GM23248 (cell line): ENCODE measurements around the gene PARVA. TPM values are rescaled to one million over a fixed set of nuclear protein-coding genes. Genes with fewer than 3 reads are reported as not detected.

Experiments
- DNase-seq: peaks from one replicate; pipeline ENCODE4 v3.0.0-alpha.2; 2015
- H2AFZ ChIP-seq: fragments of 200-600 bp; sonication (generic); 2 replicates; pipeline ENCODE4 v1.6.1; 2016; ENCODE audit warnings: antibody characterized with exemption
- H3F3A ChIP-seq: fragments of 200-600 bp; sonication (generic); 2 replicates; pipeline ENCODE4 v1.6.1; 2016; ENCODE audit warnings: mild to moderate bottlenecking, antibody characterized with exemption, mixed run types; ENCODE audit not compliant: insufficient read depth
- H3K27ac ChIP-seq: fragments of 200-600 bp; sonication (generic); 2 replicates; pipeline ENCODE4 v1.5.1; 2016; ENCODE audit warnings: mild to moderate bottlenecking
- H3K27me3 ChIP-seq: fragments of 200-600 bp; sonication (generic); replicated peaks from 2 replicates; pipeline ENCODE4 v1.6.1; 2016; ENCODE audit warnings: mild to moderate bottlenecking; ENCODE audit not compliant: insufficient read depth
- H3K36me3 ChIP-seq: fragments of 200-600 bp; sonication (generic); 2 replicates; pipeline ENCODE4 v1.6.1; 2016; ENCODE audit warnings: low read depth, mild to moderate bottlenecking
- H3K4me1 ChIP-seq: fragments of 200-600 bp; sonication (generic); 2 replicates; pipeline ENCODE4 v1.6.1; 2016; ENCODE audit warnings: mild to moderate bottlenecking; ENCODE audit not compliant: insufficient read depth
- H3K4me2 ChIP-seq: fragments of 200-600 bp; sonication (generic); one replicate; pipeline ENCODE4 v1.6.1; 2016; ENCODE audit warnings: mild to moderate bottlenecking; ENCODE audit not compliant: unreplicated experiment
- H3K4me3 ChIP-seq: fragments of 200-600 bp; sonication (generic); 2 replicates; pipeline ENCODE4 v1.5.1; 2016; ENCODE audit warnings: mild to moderate bottlenecking
- H3K79me2 ChIP-seq: fragments of 200-600 bp; sonication (generic); 2 replicates; pipeline ENCODE4 v1.6.1; 2016; ENCODE audit warnings: mild to moderate bottlenecking; ENCODE audit not compliant: insufficient read depth
- H3K9ac ChIP-seq: fragments of 200-600 bp; sonication (generic); 2 replicates; pipeline ENCODE4 v1.6.1; 2016; ENCODE audit warnings: mild to moderate bottlenecking
- H3K9me2 ChIP-seq: fragments of 200-600 bp; sonication (generic); 2 replicates; pipeline ENCODE4 v1.6.1; 2016; ENCODE audit warnings: mixed run types, mild to moderate bottlenecking, moderate library complexity; ENCODE audit not compliant: insufficient read depth
- H3K9me3 ChIP-seq: fragments of 200-600 bp; sonication (generic); one replicate; pipeline ENCODE4 v1.6.1; 2017; ENCODE audit warnings: low read depth
- H4K20me1 ChIP-seq: fragments of 200-600 bp; sonication (generic); 2 replicates; pipeline ENCODE4 v1.6.0; 2016; ENCODE audit not compliant: insufficient read depth
- EZH2 ChIP-seq: fragments of 200-600 bp; sonication (generic); IDR thresholded peaks from 2 replicates; pipeline ENCODE4 v1.6.1; 2018; ENCODE audit warnings: antibody characterized with exemption, mild to moderate bottlenecking; ENCODE audit not compliant: insufficient read depth, poor library complexity, severe bottlenecking
- EZH2phosphoT487 ChIP-seq: fragments of 200-600 bp; sonication (generic); IDR thresholded peaks from 2 replicates; pipeline ENCODE4 v1.6.1; 2018; ENCODE audit warnings: antibody characterized with exemption, moderate library complexity, mild to moderate bottlenecking, low read depth; ENCODE audit not compliant: insufficient read depth
- WGBS, 2 experiments: methylation state at CpG; one replicate each; pipeline ENCODE4 v1.1.6; 2015 to 2017; ENCODE audit warnings: low lambda C conversion rate in 2 of 2, low coverage in 1 of 2; ENCODE audit errors: missing lambda C conversion rate in 2 of 2; 5-methylcytosine and 5-hydroxymethylcytosine counted together
- in situ Hi-C: fragments of 300-500 bp; cut with MboI; formaldehyde crosslinking; loops from 2 replicates; pipeline ENCODE4 v1.15.0; 2020
- polyA plus RNA-seq: library from polyadenylated mRNA; unstranded; fragments of >200 nt; fragmentation: Nextera tagmentation; extraction: Ambion mirVana; gene quantifications from 2 replicates; pipeline ENCODE4 v1.2.1, GENCODE V29; 2016
- total RNA-seq: library from RNA; depleted of rRNA; stranded (reverse); fragments of >200 nt; shearing (Covaris generic); gene quantifications from 2 replicates; pipeline ENCODE4 v1.2.3, GENCODE V29; 2014

Gene PARVA
- total and polyA plus RNA-seq, 2 experiments from 2014 or later: 87.9 to 121 TPM

GRCh38 chr11:12413141-12414052 is 36.0 kb downstream of the PARVA start:
- Histone ChIP-seq H3K9ac (peak overlapping the region; percentile 80), H3K4me2 (peak overlapping the region; percentile 92), H3K27ac (peak overlapping the region; percentile 91), H3K9me3 (no peaks in the 10 kb centered on the region), H2AFZ (peak overlapping the region; percentile 59), H3K4me3 (peak overlapping the region; percentile 63), H3K9me2 (no peaks in the 10 kb centered on the region), H4K20me1 (no peaks in the 10 kb centered on the region), H3F3A (peaks cover 59% of the 10 kb centered on the region), H3K79me2 (peaks cover 92% of the 10 kb centered on the region), H3K27me3 (no peaks in the 10 kb centered on the region), H3K36me3 (no peaks in the 10 kb centered on the region), H3K4me1 (peaks cover 73% of the 10 kb centered on the region)
- no peak for TF ChIP-seq EZH2
- TF ChIP-seq EZH2phosphoT487: no peak
- 58 to 59% methylated on average over 9 of the region's 9 CpGs for WGBS, 2 experiments
- in situ Hi-C loops: loop anchor here (10.0 kb wide), 1 partner anchor 261 kb away; the partner anchor contains the start of gene TEAD1
- peak; percentile 41 for DNase-seq

GRCh38 chr11:12414611-12415010 is 37.2 kb downstream of the PARVA start:
- Histone ChIP-seq H3K9me3 (no peaks in the 10 kb centered on the region), H3F3A (peaks cover 66% of the 10 kb centered on the region), H3K27ac (peak overlapping the region; percentile 91), H2AFZ (peak overlapping the region; percentile 59), H4K20me1 (0 out of 2 replicates have a peak, but pooled peaks cover 3% of the 10 kb centered on the region), H3K4me3 (peak overlapping the region; percentile 63), H3K79me2 (peaks cover 92% of the 10 kb centered on the region), H3K9ac (peak overlapping the region; percentile 80), H3K9me2 (no peaks in the 10 kb centered on the region), H3K4me2 (peak overlapping the region; percentile 92), H3K36me3 (no peaks in the 10 kb centered on the region), H3K27me3 (no peaks in the 10 kb centered on the region), H3K4me1 (peaks cover 76% of the 10 kb centered on the region)
- DNase-seq: peak; percentile 63
- TF ChIP-seq EZH2phosphoT487: no peak
- TF ChIP-seq EZH2: no peak
- 23 to 31% methylated on average over 6 of the region's 6 CpGs for WGBS, 2 experiments
- in situ Hi-C loops: loop anchor here (10.0 kb wide), 1 partner anchor 260 kb away; the partner anchor contains the start of gene TEAD1

- Histone ChIP-seq H3K9ac (no peak overlapping the region), H3K4me3 (no peak overlapping the region), H3F3A (peaks cover 59% of the 10 kb centered on the region), H3K4me1 (peaks cover 68% of the 10 kb centered on the region), H2AFZ (no peak overlapping the region), H3K36me3 (no peaks in the 10 kb centered on the region), H3K79me2 (peaks cover 92% of the 10 kb centered on the region), H4K20me1 (0 out of 2 replicates have a peak, but pooled peaks cover 3% of the 10 kb centered on the region), H3K4me2 (no peak overlapping the region), H3K27ac (no peak overlapping the region), H3K9me2 (no peaks in the 10 kb centered on the region), H3K27me3 (no peaks in the 10 kb centered on the region), H3K9me3 (no peaks in the 10 kb centered on the region)
- TF ChIP-seq EZH2 (no peak), EZH2phosphoT487 (no peak)
- 96 to 98% methylated on average over 4 of the region's 4 CpGs for WGBS, 2 experiments
- no peak for DNase-seq
- in situ Hi-C loops: loop anchor here (10.0 kb wide), 1 partner anchor 259 kb away; the partner anchor contains the start of gene TEAD1
Observed at GRCh38 chr11:12415342-12415966, 38.1 kb downstream of the PARVA start.

GRCh38 chr11:12416552-12416951 is 39.2 kb downstream of the PARVA start:
- 96 to 99% methylated on average over 6 of the region's 6 CpGs for WGBS, 2 experiments
- Histone ChIP-seq H3K9ac (no peak overlapping the region), H4K20me1 (0 out of 2 replicates have a peak, but pooled peaks cover 3% of the 10 kb centered on the region), H3K79me2 (peaks cover 92% of the 10 kb centered on the region), H2AFZ (no peak overlapping the region), H3K4me1 (peaks cover 57% of the 10 kb centered on the region), H3F3A (peaks cover 52% of the 10 kb centered on the region), H3K27me3 (no peaks in the 10 kb centered on the region), H3K9me2 (no peaks in the 10 kb centered on the region), H3K4me2 (no peak overlapping the region), H3K36me3 (no peaks in the 10 kb centered on the region), H3K27ac (no peak overlapping the region), H3K9me3 (no peaks in the 10 kb centered on the region), H3K4me3 (no peak overlapping the region)
- in situ Hi-C loops: loop anchor here (10.0 kb wide), 1 partner anchor 258 kb away; the partner anchor contains the start of gene TEAD1
- DNase-seq: no peak
- no peak for TF ChIP-seq EZH2
- TF ChIP-seq EZH2phosphoT487: no peak
